Activated CD4-positive, alpha-beta T cell treated with anti-CD3 and anti-CD28 coated beads for 24 hours (primary cell): ENCODE data around the gene C5orf52.
A peak's percentile ranks its signal among the peaks of the same experiment; 100 is the strongest.
"Not testable (repeated sequence)": the region's sequence is repeated elsewhere in the genome, so short reads cannot be mapped to it uniquely, and the experiment has no call there.

Source experiments
- DNase-seq, 2 donors: peaks; one replicate each; pipeline ENCODE4 v3.0.0-alpha.2; 2020; ENCODE audit warnings: low read depth in 2 of 2

The C5orf52 gene

DNA sequence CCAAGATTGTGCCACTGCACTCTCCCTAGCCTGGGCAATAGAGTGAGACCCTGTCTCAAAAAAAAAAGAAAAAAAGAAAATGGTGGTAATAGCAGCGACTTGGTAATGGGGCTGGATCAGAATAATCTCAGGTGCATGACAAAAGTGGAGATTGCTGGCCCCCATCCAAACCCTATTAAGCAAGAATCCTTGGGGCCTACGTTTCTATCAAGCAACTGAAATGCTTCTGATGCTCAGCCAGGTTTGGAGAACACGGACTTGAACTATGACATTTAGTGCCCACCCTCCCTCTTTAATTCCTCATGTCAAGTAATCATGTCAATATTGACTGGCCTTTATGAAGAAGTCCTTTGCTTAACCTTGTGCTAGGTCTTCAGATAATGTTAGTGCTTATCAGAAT lies 6.6 kb downstream of the C5orf52 start:
- no peak for DNase-seq

DNA sequence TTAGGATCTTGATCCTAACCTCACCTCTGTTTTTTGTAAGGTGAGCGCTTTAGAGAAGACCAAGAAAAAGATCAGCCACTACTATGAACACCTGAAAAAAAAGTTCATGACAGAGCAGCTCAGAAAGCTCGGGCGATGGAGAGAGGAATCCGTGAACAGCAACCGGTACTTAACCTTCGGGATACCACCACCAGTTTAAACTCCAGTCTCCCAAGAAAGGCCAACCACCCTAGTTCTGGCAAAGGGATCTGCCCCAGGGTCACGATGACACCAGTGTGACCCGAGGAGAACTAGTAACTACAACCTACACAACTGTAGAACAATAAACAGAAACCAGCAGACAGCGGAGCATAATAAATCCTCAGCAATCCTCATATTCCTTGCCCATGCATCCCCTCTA lies 8.5 kb downstream of the C5orf52 start:
- DNase-seq, result no peak

DNA sequence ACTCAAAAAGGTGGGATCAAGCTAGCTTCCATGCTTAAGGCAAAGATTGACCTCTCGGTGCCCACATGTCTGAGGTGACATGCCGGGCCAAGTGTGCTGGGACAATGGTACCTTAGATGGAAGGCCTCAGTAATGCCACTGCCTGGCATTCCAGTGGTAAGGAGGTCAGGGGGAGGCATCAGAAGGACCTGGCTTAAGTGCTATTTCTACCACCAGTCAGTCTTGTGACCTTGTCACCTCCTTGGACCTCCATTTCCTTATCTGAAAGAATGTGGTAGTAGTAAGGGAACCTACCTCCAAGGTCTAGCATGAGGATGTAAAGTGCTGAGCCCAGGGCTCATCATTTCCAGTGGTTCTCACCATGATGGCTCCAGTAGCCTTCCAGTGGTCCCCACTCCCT lies 8.9 kb downstream of the C5orf52 start:
- DNase-seq, result no peak

DNA sequence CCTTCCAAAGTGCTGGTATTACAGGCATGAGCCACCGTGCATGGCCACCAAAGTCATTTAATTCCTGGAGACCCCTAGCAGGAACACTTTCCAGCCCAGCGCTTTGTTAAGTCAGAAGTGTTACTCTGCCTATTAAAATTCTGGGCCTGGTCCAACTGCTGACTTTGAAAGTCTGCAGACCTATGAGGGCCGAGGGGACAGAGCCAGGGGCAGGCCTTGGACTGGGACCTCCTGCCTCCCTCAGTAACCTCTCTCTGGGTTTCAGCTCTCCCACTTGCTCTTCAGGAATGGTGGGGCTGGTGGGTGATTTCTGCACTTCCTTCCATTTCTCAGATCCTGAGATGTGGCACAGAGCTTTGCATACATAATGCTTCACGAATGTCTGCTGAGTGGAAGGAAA lies 9.7 kb downstream of the C5orf52 start:
- no peak for DNase-seq

DNA sequence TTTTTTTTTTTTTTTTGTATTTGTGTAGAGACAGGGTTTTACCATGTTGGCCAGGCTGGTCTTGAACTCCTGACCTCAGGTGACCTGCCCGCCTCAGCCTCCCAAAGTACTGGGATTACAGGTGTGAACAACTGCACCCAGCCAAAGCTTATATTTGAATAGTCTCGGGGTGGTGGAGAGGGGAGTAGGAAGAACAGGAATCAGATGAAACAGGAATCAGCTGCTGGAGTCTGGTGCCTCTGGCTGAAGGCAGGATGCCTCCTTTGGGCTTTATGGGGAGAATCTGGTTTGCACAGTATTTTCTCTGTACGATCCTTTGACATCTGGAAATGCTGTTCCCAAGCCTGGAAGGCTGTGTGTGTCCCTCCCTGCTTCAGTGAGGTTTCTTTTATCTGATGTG lies 10.9 kb downstream of the C5orf52 start:
- DNase-seq, result no peak

DNA sequence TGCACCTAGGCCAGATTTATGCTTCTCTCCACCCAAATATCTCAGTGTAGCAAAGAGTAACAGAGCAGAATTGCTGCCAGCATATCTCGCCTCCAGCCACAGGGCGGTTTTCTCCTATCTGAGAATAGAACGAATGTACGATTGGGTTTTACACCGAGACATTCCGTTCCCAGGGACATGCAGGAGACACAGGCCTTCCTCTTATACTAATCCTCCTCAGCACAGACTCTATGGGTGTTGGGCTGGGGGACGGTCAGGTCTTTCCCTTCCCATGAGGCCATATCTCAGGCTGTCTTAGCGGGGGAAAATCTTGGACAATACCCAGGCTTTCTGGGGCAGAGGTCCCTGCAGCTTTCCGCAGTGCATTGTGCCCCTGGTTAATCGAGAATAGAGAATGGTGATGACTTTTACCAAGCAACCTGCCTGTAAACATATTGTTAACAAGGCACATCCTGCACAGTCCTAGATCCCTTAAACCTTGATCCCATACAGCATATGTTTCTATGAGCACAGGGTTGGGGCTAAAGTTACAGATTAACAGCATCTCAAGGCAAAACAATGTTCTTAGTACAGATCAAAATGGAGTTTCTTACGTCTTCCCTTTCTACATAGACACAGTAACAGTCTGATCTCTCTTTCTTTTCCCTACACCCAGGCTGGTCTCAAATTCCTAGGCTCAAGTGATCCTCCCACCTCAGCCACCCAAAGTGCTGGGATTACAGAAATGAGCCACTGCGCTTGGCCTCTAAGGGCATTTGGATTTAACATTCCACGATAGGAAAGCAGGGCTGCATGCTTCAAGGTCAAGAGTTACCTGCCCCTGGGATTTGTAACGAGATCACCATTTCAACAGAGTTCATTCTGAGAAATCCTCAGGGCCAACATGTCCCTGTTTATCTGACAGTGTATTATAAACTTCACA lies 15.2 kb downstream of the C5orf52 start:
- DNase-seq, result not testable (repeated sequence)

DNA sequence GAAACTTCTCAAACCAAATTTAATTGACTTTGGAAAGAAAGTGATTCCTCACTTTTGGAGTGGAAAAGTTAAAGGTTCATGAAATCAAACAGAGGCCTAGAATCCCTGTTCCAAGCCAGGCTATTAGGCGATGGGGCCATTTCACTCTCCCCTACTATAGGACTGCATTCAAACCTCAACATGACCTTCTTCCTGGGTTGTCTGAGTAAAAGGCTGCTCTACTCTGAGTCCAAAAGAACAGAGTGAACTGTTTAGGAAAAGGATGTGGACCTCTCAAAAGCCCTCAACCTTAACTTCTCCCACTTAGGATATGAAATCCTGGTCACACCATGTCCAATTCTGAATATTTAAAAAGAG lies 15.8 kb downstream of the C5orf52 start:
- no peak for DNase-seq

DNA sequence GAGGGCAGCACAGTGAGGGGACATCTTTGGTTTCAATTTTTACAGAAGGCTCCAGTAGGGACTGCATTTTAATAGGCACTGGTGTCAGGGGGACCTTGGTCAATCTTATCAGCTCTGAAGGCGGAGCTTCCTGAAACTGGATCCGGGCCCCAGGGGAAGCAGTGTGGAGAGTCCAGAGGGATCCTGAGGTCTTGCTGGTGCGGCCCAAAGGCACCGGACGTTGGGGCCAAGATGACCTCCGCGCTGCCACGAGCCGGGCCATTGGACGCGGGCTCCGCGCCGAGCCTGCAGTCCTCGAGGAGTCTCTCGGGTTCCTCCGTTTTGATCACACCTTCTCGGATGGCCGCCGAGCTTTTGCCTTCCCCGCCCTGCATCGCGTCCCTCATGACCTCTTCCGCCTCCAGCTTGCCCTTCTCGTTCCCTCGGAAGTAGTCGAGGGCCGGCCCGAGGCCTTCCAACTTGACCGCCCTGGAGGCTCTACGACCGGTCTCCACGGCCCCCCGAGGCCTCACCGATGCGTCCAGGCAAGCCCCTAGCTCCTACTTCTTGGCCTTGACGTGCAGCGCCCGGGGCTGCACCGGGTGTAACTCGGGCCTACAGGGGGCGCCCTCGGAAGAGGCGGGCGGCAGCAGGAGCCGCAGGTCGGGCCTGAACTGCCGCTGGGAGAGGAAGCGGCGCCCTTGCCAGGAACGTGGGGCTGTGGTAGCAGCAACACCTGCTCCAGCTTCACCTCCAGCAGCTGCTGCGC lies 18.8 kb downstream of the C5orf52 start:
- peak in 1 of 2 donors; percentile 22 for DNase-seq

DNA sequence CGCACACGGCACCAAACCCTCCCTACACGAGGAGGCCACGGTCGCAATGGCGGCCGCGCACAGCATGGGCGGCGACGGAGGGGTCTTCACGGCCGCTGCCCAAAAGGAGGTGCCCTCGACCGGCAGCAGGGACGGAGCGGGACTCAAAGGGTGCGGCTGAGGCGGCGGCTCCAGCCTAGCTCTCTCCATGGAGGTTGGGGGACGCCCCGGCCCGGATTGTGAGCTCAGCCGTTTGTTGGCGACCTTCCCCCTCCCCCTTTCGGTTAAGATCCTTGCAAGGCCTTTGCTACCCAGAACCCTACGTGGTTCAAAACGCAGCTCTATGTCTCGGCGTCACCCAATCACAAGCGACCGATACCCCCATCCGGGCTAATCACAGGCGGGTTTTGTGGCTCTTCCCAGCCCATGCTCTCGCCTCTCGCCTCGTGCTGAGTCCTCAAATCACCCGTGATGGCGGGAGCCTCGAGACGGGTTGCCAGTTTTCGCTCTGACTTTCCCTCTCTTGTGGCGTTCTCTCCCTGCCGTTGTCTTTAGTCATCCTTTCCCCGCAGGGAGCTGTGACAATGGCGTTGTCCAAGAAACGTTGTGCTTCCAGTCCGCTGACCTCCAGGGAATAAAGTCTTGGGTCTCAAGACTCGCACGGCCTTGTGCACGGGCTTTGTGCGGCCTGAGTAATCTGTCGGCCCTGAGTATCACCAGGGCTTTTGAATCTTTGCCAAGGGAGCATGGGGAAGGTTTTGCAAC lies 19.5 kb downstream of the C5orf52 start:
- no peak for DNase-seq

DNA sequence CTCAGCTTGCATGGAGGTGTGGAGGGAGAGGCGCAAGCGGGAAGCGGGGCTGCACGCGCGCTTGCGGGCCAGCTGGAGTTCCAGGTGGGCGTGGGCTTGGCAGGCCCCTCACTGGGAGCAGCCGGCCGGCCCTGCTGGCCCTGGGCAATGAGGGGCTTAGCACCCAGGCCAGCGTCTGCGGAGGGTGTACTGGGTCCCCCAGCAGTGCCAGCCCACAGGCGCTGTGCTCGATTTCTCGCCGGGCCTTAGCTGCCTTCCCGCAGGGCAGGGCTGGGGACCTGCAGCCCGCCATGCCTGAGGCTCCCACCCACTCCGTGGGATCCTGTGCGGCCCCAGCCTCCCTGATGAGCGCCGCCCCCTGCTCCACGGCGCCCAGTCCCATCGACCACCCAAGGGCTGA lies 22.5 kb downstream of the C5orf52 start:
- not testable (repeated sequence) for DNase-seq

DNA sequence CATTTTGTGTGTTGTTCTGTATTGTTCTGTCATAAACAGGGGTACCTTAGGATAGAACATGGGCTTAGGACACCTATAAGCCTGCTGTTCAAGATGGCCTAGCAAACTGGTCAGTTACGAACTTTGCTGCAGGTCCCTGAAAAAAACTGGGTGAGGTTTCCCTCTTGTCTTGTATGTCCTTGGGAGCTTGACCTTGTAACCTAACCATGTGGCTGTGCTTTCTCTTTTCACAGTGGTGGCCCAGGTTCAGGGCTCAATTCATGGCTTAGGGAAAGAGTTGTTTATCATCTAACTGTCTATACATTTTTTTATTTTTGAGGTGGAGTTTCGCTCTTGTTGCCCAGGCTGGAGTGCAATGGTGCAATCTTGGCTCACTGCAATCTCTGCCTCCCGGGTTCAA lies 24.8 kb downstream of the C5orf52 start:
- not testable (repeated sequence) for DNase-seq

DNA sequence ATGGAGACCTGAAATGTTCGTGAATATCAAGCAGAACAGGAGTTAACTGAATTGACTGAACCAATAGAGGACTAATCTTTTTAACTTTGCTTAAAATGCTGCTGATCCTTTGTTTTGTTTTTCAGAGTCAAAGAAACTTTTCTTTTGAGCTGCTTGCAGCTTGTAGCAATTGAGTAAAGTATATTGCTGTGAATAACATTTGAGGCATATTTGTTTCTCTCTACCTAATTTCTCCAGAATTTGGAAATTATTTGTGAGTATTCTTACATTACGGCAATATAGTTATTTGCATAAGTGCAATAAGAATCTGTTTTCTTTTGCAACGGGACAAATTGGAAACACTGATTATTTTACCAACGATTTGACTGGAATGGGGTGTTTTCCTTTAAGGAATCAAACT lies 27.3 kb downstream of the C5orf52 start:
- DNase-seq, result not testable (repeated sequence)

DNA sequence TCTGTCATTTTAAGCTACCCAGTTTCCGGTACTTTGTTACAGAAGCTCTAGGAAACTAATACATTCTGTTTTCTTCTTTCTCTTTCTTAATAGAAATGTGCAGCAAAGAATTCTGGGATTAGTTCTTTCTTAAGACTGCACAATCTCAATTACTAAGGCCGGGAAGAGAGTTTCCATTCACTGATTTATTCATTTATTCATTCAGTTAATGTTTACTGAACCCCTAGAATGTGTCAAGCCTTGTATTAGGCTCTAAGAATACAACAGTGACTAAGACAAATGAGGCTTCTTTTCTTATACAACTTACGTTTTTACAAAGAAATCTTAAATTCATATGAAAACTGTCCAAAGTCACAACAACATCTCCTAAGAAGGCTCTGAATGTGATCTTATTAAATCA lies 32.4 kb downstream of the C5orf52 start:
- no peak for DNase-seq

DNA sequence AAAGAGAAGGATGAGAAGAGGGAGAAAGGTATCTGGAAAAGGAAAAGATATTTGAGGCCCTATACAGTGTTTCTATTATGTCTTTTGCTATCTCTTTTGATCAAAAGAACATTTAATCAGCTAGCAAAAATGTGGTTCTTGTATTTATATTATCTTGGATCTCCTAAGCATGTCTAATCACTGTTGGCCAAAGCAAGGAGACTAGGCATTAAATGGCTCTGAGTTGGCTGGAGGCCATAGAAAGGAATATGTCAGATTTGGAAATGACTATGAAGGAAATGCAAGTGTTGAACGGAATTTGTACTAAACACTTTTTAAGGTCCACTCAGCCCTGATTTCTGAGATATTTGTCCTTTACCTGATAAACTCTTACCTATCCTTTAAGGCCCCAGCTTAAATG lies 37.5 kb downstream of the C5orf52 start:
- no peak for DNase-seq

DNA sequence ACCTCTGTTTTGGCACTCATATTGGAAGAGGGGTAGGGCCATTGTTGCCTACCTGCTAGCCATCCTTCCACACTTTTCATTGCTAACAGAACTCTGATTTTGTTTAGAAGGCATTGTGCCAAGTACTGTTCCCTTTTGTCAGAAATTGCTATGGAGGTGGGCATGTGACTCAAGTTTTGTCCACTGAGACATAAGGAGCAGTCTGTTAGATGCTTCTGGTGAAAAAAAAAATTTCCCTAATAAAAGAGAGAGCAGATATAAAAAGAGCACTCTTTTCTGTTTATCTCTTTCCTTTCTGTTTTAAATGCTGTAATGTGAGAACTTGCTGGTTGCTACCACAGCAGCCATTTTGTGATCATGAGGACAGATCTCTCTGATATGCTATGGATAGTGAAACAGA lies 38.0 kb downstream of the C5orf52 start:
- DNase-seq, result no peak

DNA sequence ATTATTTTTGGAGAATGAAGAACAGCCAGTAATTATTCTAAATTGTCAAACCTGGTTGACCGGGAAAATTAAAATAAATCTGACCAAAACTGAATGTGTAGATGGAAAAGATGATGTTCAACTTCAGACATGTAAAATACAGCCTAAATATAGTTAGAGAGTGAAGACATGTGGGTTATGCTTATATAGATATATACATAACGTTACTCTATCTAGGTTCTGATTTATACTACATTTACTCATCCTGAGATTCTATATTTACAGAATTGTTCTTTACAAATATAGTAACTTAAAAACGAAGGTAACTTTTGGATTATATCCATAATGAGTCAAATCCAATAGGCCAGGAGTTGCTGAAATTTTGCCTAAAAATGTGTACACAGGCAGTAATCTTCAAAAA lies 39.1 kb downstream of the C5orf52 start:
- no peak for DNase-seq

DNA sequence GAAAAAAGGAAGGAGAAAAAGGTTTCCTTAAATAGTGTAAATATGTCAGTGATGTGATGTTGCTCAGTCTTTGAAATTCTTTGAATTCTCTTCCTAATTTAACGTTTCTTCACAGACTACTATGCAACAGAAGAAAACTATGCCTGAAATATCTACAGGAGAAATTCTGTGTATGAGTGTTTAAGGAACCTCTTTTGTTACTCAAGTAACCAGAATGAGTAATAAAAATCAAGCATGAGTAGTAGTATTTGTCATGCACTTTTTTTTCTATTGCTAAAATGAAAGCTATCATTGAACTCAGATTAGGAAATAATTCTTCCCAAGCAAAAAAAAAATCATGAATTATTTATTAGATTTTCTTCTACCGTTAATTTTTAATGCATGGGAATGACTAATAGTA lies 39.5 kb downstream of the C5orf52 start:
- DNase-seq, result no peak

DNA sequence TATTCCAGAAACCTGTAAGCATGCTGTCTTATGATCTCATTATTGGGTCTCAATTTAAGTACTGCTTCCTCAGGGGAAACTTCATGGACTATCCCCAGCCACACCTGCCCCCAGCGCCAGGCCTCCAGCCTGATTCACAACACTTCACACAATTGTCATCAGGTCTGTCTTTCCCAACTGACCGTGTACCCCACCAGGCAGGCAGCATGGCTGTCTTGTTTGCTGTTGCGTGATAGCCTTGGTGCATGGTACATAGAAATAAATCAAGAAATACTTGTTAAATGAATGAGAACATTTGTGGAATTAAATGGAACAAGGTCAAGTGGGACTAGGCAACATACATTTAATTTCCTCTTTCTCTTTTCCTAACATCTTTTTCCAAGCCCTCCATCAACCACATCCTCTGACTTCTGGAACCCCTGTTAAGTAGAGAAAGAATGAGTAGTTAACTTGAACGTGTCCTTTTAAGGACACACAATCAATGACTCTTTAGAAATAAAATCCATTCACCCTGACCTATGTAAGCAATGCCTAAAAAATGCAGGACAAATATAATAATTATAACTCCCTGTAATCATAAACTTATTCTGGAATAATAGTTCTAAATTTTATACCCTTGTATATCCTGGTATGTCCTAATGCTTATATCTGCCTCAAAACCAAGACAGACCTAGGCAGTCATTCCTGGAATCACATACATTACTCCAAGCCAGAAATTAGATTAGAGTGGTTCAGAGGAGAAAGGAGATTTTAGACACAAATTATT lies 42.7 kb downstream of the C5orf52 start:
- no peak for DNase-seq

DNA sequence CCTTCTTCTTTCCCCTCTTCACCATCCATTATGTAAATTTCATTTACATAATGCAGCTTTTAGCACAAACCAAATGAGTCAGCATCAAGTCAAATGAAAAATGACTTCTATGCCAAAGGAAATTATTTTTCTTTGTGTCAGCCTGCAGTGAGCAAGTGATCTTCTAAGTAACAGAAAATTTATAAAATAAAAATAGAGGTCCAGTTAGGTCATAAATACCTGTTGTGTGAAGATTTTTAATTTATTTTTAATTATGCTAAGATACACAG lies 43.2 kb downstream of the C5orf52 start:
- no peak for DNase-seq

DNA sequence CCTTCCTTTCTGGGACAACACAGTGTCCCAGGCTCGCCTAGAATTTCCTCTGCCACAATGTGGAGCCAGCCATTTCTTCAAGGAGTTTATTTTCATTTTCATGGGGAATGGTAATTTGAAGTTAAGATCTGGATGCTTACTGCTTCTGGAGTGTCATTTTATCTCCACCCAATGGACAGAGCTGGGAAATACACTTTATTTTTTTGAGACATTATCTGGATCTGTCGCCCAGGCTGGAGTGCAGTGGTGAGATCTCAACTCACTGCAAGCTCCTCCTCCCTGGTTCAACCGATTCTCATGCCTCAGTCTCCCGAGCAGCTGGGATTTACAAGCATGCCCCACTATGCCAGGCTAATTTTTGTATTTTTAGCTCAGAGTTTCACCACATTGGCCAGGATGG lies 47.2 kb downstream of the C5orf52 start:
- no peak for DNase-seq

DNA sequence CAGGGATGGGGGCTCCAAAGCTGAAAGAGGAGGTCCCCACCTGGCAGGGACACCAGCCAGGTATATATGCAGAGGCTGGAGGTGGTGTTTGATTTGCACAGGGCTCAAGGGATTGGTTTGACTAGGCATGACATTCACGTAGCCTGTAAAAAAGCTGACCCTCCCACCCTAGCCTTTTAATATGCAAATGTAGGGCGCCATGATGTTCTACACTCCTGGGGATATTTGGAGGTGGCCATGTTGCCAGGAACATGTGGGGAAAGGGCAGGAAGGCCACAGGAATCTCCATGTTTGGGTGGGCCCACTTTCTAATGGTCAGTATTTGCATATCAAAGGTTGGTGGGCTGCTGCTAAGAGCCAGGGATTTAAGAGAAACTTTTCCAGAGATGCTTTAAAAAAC lies 47.9 kb downstream of the C5orf52 start:
- no peak for DNase-seq

DNA sequence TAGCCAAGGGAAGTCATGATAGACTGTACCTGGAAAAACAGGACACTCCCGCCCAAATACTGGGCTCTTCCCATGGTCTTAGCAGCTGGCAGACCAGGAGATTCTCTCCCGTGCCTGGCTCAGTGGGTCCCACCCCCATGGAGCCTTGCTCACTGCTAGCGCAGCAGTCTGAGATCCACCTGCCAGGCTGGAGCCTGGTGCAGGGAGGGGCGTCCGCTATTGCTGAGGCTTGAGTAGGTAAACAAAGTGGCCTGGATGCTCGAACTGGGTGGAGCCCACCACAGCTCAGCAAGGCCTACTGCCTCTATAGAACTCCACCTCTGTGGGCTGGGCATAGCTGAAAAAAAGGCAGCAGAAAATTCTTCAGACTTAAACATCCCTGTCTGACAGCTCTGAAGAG lies 49.8 kb downstream of the C5orf52 start:
- DNase-seq, result no peak
